Mucosa of rectum (tissue), 2 donors: ENCODE measurements around the gene PSMA7.

Experiments
- H3K27ac ChIP-seq, 2 donors: one replicate each; pipeline ENCODE4 v1.7.0; 2013; ENCODE audit warnings: inconsistent platforms in 2 of 2, low read depth in 2 of 2, low read length in 2 of 2
- H3K27me3 ChIP-seq, 2 donors: one replicate each; pipeline ENCODE4 v1.7.0; 2013; ENCODE audit warnings: low read length in 2 of 2; ENCODE audit not compliant: control insufficient read depth in 2 of 2, insufficient read depth in 2 of 2
- H3K36me3 ChIP-seq, 2 donors: one replicate each; pipeline ENCODE4 v1.7.0; 2013; ENCODE audit warnings: low read length in 2 of 2; ENCODE audit not compliant: control insufficient read depth in 2 of 2, insufficient read depth in 2 of 2
- H3K4me1 ChIP-seq, 2 donors: one replicate each; pipeline ENCODE4 v1.7.0; 2013; ENCODE audit warnings: low read length in 2 of 2, mild to moderate bottlenecking in 1 of 2; ENCODE audit not compliant: control insufficient read depth in 2 of 2, insufficient read depth in 2 of 2
- H3K4me3 ChIP-seq, 2 donors: one replicate each; pipeline ENCODE4 v1.7.0; 2013; ENCODE audit warnings: low read length in 2 of 2
- H3K9ac ChIP-seq, 2 donors: one replicate each; pipeline ENCODE4 v1.7.0; 2013; ENCODE audit warnings: low read length in 2 of 2, low read depth in 1 of 2, mild to moderate bottlenecking in 1 of 2
- H3K9me3 ChIP-seq, 2 donors: one replicate each; pipeline ENCODE4 v1.7.0; 2013; ENCODE audit warnings: low read length in 2 of 2; ENCODE audit not compliant: control insufficient read depth in 2 of 2
- donor health status: healthy.
- donor health status: Normal muscosa, but diverticular disease.

Gene PSMA7

DNA sequence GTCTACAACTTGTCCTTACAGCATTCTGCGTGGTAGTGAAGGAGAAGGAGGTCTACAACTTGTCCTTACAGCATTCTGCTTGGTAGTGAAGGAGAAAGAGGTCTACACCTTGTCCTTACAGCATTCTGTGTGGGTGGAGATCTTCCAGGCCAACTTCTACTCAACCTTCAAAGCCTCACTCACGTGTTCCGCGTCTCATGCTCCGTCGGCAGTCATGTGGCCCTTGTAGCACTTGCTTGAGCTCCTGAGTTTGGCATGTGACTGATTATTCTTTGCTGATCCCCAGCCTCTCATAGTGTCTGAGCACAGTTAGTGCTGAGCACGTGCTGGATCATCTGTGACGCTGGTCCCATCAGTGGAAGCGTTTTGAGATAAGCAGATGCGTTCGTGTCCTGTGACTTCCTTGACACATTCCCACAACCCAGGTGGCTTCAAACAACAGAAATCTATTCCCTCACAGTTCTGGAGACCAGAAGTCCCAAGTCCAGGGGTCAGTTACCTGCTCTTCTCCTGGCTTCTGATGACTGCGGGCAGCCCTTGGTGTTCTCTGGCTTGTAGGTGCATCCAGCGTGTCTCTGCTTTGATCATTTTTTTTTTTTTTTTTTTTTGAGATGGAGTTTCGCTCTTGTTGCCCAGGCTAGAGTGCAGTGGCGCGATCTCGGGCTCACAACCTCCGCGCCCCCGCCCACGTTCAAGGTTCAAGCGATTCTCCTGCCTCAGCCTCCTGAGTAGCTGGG lies 3.0 kb upstream of the PSMA7 start:
- Histone ChIP-seq H3K36me3 (no peaks in the 10 kb centered on the region), H3K27me3 (no peaks in the 10 kb centered on the region), H3K9ac (no peak overlapping the region), H3K4me3 (no peak overlapping the region), H3K27ac (no peak overlapping the region), H3K4me1 (peaks cover 18 to 20% of the 10 kb centered on the region in 2 donors), H3K9me3 (no peaks in the 10 kb centered on the region)

DNA sequence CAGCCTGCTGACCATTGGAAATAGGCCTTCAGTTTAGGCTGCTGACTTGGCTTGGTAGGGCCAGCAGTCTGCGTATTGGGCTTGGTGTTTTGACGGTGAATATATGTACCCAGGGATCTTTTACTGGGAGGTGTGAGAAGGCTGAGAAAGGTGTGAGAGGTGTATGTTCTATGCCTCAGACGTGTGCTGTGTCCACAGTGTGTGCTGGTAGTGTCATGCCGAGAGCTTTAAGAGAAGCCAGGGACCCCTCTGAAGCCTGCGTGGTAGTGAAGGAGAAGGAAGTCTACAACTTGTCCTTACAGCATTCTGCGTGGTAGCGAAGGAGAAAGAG lies 2.5 kb upstream of the PSMA7 start:
- no peak overlapping the region for H3K27ac ChIP-seq
- H3K9ac ChIP-seq: no peak overlapping the region
- peaks cover 0 to 3% of the 10 kb centered on the region in 2 donors for H3K36me3 ChIP-seq
- no peaks in the 10 kb centered on the region for H3K9me3 ChIP-seq
- peaks cover 20 to 25% of the 10 kb centered on the region in 2 donors for H3K4me1 ChIP-seq
- H3K4me3 ChIP-seq: no peak overlapping the region
- no peaks in the 10 kb centered on the region for H3K27me3 ChIP-seq

DNA sequence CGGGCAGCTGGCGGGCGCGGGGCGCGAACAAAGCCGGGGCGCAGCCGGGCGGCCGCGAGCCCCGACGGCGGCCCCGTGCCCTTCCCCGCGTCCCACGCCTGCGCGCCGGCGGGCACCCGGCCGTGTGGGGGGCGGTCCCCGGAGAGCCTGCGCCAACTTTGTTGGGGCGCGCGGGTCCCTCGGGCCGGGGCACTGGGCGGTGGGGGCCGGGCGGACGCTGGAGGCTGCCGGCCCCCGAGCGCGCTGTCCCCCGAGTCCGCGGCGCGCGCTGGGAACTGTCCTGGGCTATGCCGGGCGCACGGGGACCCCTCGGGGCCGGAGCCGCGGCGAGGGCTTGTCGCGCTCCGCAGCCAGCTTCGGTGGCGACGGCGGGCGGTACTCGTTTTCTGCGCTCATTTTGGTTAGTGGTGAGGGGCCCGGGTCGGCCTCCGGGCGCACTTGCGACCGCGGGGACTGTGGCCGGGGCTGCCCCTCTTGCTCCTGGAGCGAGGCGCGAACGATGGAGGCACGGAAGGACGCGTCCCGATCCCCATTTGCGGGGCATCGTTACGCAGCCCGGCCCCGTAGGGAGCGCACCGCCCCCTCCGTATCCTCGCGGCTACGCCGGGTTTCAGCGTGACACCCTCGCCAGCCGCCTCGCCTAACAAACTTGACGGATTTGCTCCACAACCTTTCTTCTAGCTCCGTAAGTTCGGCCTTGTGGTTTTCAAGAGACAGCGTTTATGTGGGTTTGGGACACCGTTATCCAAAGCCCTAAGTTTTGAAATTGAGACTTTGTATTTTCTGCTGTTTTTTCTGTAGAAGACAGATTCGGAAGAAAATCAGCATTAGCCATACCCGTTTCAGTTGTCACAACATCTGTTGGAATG lies 997 bp upstream of the PSMA7 start:
- Histone ChIP-seq H3K36me3 (peaks cover 11 to 17% of the 10 kb centered on the region in 2 donors), H3K9ac (peak overlapping the region; percentile 49 to 84), H3K27me3 (no peaks in the 10 kb centered on the region), H3K4me3 (peak overlapping the region; percentile 68 to 69), H3K9me3 (no peaks in the 10 kb centered on the region), H3K4me1 (peaks cover 20 to 26% of the 10 kb centered on the region in 2 donors), H3K27ac (peak overlapping the region; percentile 88 to 92)

DNA sequence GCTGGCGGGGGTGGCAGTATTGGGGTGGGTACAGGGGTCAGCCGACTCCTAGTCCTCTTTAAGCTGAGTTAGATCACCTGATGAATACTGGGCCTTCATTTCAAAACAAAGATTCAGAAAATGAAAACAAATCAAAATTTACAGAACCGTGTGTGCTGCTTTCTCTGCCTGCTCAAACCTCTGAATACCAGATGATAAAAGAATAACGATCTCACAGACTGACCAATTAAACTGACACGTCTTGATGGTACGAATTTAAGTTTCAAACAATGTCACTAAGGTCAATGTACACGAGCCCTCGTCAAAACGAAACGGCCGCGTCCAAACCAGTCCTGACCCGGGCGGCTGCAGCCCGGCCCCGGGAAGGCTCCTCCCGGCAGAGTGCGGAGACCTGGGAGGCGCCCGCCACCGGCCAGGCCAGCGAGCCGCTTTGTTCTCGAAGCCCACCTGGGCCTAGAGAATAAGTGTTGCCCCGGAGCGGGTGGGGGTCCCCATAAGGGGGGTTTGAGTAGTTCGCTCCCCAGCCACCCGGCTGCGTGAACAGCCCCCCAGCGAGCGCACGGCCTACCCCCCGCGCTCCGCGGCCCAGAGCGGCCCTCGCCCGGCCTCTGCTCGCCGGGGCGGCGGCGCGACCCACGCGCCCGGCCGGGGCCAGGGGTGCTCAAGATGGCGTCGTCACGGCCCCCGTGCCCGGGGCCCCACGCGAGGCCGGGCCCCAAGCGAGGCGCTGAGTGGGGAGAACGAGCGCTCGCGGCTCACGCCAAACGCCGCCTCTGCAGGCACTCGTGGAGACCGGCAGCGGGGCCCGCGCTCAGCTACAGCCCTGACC lies 728 bp downstream of the PSMA7 start:
- Histone ChIP-seq H3K9me3 (no peaks in the 10 kb centered on the region), H3K27ac (peak overlapping the region; percentile 88 to 92), H3K4me1 (peaks cover 20 to 26% of the 10 kb centered on the region in 2 donors), H3K27me3 (no peaks in the 10 kb centered on the region), H3K36me3 (peaks cover 26 to 33% of the 10 kb centered on the region in 2 donors), H3K4me3 (peak overlapping the region; percentile 67 to 81), H3K9ac (peak overlapping the region; percentile 61 to 84)

DNA sequence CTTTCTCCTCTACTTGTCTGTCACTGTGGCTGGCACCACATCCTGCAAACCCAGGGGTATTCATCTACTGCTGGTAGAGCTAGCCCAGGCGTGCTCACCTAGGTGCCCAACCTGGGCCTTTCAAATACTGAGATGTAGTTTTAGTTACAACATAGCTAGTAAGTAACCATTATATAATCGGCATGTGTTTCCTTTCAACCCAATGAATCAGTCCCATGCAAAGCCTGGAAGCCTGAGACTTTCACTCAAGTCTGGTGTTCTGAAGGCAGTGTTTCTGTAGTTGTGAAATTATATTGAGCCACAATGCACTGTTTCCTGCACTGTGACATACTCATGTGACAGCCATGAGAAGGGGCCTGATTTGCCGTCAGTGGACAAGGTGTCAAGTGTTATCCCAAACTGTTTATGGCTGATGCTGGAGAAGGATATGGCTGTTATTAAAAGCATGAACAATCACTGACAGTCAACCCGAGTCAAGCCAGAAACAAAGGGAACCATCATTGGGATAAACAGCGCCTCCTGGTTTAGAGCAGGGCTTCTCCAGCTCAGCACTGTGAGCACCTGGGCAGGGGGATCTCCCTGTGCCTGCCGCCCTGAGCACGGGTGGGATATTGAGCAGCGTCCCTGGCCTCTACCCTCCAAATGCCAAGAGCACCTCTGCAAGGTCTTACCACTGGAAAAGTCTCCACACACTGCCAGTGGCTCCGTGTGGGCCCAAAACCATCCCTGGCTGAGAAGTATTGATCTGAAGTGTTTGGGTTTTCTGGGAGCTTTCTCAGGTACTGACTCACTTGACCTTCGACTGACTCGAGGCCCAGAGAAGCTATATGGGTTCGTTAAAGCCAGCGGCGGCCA lies 1.6 kb downstream of the PSMA7 start:
- H3K4me1 ChIP-seq: peaks cover 20 to 26% of the 10 kb centered on the region in 2 donors
- no peaks in the 10 kb centered on the region for H3K9me3 ChIP-seq
- H3K27me3 ChIP-seq: no peaks in the 10 kb centered on the region
- H3K27ac ChIP-seq: peak overlapping the region; percentile 88 to 92
- H3K4me3 ChIP-seq: peak overlapping the region; percentile 67 to 81
- H3K36me3 ChIP-seq: peaks cover 35 to 41% of the 10 kb centered on the region in 2 donors
- H3K9ac ChIP-seq: peak overlapping the region; percentile 61 to 84

DNA sequence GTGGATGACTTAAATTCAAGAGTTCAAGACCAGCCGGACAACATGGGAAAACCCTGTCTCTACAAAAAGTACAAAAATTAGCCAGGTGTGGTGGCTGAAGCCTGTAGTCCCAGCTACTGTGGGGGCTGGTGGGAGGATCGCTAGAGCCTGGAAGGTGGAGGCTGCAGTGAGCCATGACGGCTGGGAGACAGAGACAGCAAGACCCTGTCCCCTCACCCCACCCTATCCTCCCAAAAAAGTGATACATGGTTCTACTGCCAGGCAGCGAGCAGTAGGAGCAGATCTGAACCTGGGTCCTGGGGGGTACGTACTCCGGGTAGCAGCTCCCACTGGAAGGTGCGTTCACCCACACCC lies 2.2 kb downstream of the PSMA7 start:
- Histone ChIP-seq H3K4me1 (peaks cover 20 to 26% of the 10 kb centered on the region in 2 donors), H3K4me3 (peak overlapping the region in 1 of 2 donors; percentile 81), H3K9me3 (no peaks in the 10 kb centered on the region), H3K9ac (peak overlapping the region; percentile 15 to 84), H3K27me3 (no peaks in the 10 kb centered on the region), H3K27ac (no peak overlapping the region), H3K36me3 (peaks cover 40 to 47% of the 10 kb centered on the region in 2 donors)

DNA sequence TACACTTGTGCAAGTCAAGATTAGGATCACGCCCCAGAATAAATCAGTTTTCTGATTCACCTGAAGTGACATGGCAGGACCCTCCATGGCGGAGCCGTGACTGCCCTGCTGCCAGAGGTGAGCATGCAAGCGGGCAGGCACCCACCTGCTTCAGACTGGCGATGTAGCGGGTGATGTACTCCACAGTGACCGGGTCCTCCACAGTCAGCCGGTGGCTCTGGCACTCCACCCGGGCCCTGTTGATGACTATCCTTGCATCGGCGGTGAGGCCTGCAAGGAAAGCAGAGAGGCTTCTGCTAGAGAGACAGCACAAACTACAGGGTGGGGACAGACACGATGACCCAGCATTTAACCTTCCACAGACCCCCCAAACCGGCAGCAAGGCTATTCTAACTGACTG lies 3.6 kb downstream of the PSMA7 start:
- H3K9me3 ChIP-seq: no peaks in the 10 kb centered on the region
- peaks cover 14 to 19% of the 10 kb centered on the region in 2 donors for H3K4me1 ChIP-seq
- no peak overlapping the region for H3K27ac ChIP-seq
- H3K27me3 ChIP-seq: no peaks in the 10 kb centered on the region
- H3K4me3 ChIP-seq: no peak overlapping the region
- H3K9ac ChIP-seq: no peak overlapping the region
- H3K36me3 ChIP-seq: peaks cover 54 to 61% of the 10 kb centered on the region in 2 donors

DNA sequence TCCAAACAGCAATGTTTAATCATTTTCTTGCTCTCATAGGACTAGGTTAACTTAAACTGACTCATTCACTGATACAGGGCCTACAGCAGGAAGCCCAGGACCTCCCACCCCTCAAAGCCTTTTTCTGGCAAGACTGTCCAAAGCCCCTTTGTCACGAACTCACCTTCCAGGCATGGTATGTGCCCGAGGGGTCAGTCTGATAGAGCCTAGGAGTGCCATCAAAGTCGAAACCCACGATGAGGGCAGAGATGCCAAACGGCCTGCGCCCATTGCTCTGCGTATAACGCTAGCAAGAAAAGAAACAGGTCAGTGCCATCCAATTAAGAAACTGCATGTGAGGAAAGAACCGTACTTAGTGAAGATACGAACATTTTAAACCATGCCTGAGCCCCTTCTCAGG lies 4.3 kb downstream of the PSMA7 start:
- Histone ChIP-seq H3K36me3 (peaks cover 57 to 67% of the 10 kb centered on the region in 2 donors), H3K9ac (no peak overlapping the region), H3K4me3 (no peak overlapping the region), H3K9me3 (no peaks in the 10 kb centered on the region), H3K4me1 (peaks cover 11 to 16% of the 10 kb centered on the region in 2 donors), H3K27ac (no peak overlapping the region), H3K27me3 (no peaks in the 10 kb centered on the region)

DNA sequence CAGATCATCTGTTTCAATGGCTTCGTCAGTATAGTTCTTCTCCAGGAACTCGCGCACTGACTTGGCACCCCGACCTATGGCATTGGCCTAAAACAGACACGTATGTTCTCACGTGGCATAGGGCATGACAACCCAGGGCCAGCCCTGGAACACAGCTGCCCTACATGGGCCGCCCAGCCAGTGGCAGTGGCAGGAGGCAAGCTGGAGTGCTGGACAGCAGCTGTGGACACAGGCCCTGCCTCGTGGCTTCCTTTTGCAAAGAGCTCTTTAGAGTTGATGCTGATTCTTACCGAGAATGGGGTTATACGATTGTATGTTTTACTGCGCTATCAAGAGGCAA lies 5.0 kb downstream of the PSMA7 start:
- no peak overlapping the region for H3K9ac ChIP-seq
- no peaks in the 10 kb centered on the region for H3K9me3 ChIP-seq
- H3K4me3 ChIP-seq: no peak overlapping the region
- no peaks in the 10 kb centered on the region for H3K27me3 ChIP-seq
- H3K27ac ChIP-seq: no peak overlapping the region
- peaks cover 11 to 16% of the 10 kb centered on the region in 2 donors for H3K4me1 ChIP-seq
- H3K36me3 ChIP-seq: peaks cover 63 to 73% of the 10 kb centered on the region in 2 donors
